H1 (cell line): ENCODE results near the gene PHC3. TPM values are rescaled to one million over a fixed set of nuclear protein-coding genes. Genes with fewer than 3 reads are reported as not detected.

Experiments
- ATF3 ChIP-seq: IDR thresholded peaks from 2 replicates; pipeline ENCODE4 v1.6.1; 2011; ENCODE audit warnings: low read depth, mild to moderate bottlenecking, low read length; ENCODE audit not compliant: insufficient read depth
- KDM1A ChIP-seq: fragments of 200-600, 300-600 bp; sonication (generic); IDR thresholded peaks from 2 replicates; pipeline ENCODE4 v1.7.1; 2016; ENCODE audit warnings: mild to moderate bottlenecking, low read length, borderline replicate concordance
- POLR2A ChIP-seq, 2 experiments: IDR thresholded peaks; 1 replicate in 1 of 2; 2 replicates in 1 of 2; pipeline ENCODE4 v1.6.1; 2011; ENCODE audit warnings: low read depth in 2 of 2, low read length in 2 of 2, mild to moderate bottlenecking in 2 of 2; ENCODE audit errors: control extremely low read depth in 1 of 2
- POU5F1 ChIP-seq: IDR thresholded peaks from 2 replicates; pipeline ENCODE4 v1.6.1; 2011; ENCODE audit warnings: low read depth, mild to moderate bottlenecking, low read length, moderate library complexity
- SIX5 ChIP-seq: IDR thresholded peaks from 2 replicates; pipeline ENCODE4 v1.6.1; 2011; ENCODE audit warnings: mild to moderate bottlenecking, low read depth, low read length
- SRF ChIP-seq: IDR thresholded peaks from 2 replicates; pipeline ENCODE4 v1.6.1; 2011; ENCODE audit warnings: mild to moderate bottlenecking, low read depth, low read length, moderate library complexity
- TCF12 ChIP-seq: IDR thresholded peaks from 2 replicates; pipeline ENCODE4 v1.6.1; 2011; ENCODE audit warnings: low read depth, mild to moderate bottlenecking, low read length
- ZNF274 ChIP-seq: IDR thresholded peaks from 2 replicates; pipeline ENCODE4 v1.7.0; 2012; ENCODE audit warnings: low read length, borderline replicate concordance; ENCODE audit errors: extremely low read depth
- polyA plus RNA-seq, 7 experiments: library from polyadenylated mRNA; depleted of rRNA in 3 of 7; stranded (reverse) in 5 of 7; unstranded in 2 of 7; fragments of >200 nt in 5 of 7; fragments of 200-250 nt in 2 of 7; gene quantifications; 1 replicate in 5 of 7; 2 replicates in 1 of 7; 4 replicates in 1 of 7; pipeline versions ENCODE4 v1.2.1 to v1.2.3, GENCODE V29; 2011 to 2013; ENCODE audit warnings: missing spikeins in 2 of 7, mixed read lengths in 2 of 7
- total RNA-seq: library from RNA; stranded (reverse); fragmentation: NEBNext Ultra II Directional; extraction: Animal tissue kit (Norgen Biotek cat#: 25700); gene quantifications from 2 replicates; pipeline ENCODE4 v1.2.1, GENCODE V29; 2021
- TF ChIP-seq, protein P1 (sequence below): IDR thresholded peaks from 2 replicates; pipeline ENCODE4 v1.6.1; 2012; ENCODE audit warnings: low read length, inconsistent platforms

The PHC3 gene
- total and polyA plus RNA-seq, 2 of the 8 experiments (the other 6 are each of a cell fraction or from before 2014, with no cell fraction given), result 26.4 to 29.2 TPM

- TF ChIP-seq KDM1A (no peak), SRF (no peak), TCF12 (no peak), ATF3 (no peak), ZNF274 (no peak), POU5F1 (no peak), POLR2A (IDR thresholded peaks at IDR 0.05; ENCODE audit: control extremely low read depth in 1 of 2, low read depth in 2 of 2, low read length in 2 of 2) (no peak), SIX5 (no peak)
- TF ChIP-seq, protein P1, sequence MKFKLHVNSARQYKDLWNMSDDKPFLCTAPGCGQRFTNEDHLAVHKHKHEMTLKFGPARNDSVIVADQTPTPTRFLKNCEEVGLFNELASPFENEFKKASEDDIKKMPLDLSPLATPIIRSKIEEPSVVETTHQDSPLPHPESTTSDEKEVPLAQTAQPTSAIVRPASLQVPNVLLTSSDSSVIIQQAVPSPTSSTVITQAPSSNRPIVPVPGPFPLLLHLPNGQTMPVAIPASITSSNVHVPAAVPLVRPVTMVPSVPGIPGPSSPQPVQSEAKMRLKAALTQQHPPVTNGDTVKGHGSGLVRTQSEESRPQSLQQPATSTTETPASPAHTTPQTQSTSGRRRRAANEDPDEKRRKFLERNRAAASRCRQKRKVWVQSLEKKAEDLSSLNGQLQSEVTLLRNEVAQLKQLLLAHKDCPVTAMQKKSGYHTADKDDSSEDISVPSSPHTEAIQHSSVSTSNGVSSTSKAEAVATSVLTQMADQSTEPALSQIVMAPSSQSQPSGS, result no peak
Observed at GRCh38 chr3:170144437-170144843, 37.1 kb downstream of the PHC3 start (continued).
